ENCODE results near the gene AXIN1.

Gene AXIN1

GRCh38 chr16:297832-298231 lies 54.7 kb downstream of the AXIN1 start:
- DNase-seq (ENCODE audit: low read depth), result no peak

DNA sequence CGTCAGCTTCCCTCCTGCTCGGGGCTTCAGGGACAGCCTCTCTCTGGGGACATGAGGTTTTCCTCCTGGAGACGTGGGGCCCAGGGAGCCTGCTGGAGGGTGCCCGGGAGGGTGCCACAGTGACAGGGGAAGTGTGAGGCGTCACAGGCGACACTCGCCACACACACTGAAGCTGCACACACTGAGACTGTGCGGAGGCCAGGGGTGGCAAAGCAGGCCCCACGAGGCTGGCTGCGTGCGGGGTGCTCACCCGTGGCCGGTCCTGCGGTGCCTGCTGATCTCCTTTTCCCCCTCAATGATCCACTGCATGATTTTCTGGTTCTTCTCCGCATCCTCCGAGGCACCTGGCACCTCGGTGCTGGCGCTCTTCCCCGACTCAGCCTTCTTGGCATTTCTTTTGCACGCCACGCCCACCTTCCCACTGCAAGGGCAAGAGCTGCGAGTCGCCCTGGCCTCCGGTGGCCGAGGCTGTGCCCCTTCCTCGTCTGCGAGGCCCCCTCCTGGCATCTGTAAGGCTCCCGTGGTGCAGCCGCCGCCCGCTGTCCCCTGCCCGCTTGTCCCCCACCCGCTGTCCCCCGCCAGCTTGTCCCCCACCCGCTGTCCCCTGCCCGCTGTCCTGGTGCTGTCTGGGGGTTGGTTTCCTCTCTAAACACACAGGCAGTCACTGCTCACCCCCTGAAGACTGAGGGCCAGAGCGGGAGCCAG lies 55.6 kb downstream of the AXIN1 start:
- DNase-seq (ENCODE audit: low read depth), result no peak

- DNase-seq (ENCODE audit: low read depth), result no peak
Observed at GRCh38 chr16:296276-296675, 56.2 kb downstream of the AXIN1 start.

GRCh38 chr16:293043-293775 lies 59.3 kb downstream of the AXIN1 start:
- DNase-seq (ENCODE audit: low read depth), result no peak

DNA sequence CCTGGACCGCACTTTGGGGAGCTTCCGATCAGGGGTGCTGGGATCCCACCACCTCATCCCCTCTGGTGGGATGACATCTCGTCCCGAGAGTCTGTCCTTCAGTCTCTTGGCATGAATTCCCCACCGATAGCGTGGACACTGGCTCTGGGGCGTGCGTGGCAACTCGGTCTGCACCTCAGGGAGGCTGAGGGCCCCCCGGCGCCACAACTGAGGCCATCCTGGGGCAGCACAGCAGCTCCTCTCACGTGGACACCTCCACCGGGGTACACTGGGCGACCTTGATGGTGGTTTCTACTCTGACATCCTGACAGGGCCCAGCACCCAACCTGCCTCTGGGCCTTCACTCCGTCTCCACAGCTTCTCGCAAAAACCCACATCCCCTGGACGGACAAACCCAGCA lies 61.0 kb downstream of the AXIN1 start:
- no peak for DNase-seq (ENCODE audit: low read depth)

GRCh38 chr16:290681-291405 lies 61.7 kb downstream of the AXIN1 start:
- no peak for DNase-seq (ENCODE audit: low read depth)

DNA sequence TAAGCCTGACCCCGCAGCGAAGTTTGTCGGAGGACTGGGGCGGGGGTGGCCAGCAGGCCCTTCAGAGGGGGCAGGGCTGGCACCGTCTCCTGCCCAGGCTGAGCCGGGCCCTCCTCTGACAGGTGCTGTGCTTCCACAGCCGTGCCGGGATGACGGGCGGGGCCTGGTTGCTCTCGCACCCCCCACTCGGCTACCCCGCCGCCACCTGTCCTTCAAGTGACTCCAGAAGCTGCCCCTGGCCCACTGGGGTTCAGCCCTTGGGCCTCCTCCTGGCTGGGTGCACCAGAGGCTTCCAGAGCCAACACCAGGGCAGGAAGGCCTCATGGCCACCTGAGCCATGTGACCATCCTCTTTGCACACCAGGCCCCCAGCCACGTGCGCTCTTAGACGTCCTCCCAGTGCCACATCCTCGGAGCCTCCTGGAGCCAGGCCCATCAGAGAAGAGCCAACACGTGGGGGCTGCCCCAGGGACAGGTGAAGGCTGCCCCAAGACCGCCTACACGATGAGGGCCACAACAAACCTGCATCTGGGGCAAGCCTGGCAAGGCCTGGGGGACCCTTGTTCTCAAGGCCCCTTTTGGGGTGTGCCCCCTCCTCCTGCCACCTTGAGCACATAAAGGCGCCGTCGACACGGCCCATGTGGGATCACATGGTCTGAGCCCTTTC lies 62.4 kb downstream of the AXIN1 start:
- DNase-seq (ENCODE audit: low read depth), result no peak

DNA sequence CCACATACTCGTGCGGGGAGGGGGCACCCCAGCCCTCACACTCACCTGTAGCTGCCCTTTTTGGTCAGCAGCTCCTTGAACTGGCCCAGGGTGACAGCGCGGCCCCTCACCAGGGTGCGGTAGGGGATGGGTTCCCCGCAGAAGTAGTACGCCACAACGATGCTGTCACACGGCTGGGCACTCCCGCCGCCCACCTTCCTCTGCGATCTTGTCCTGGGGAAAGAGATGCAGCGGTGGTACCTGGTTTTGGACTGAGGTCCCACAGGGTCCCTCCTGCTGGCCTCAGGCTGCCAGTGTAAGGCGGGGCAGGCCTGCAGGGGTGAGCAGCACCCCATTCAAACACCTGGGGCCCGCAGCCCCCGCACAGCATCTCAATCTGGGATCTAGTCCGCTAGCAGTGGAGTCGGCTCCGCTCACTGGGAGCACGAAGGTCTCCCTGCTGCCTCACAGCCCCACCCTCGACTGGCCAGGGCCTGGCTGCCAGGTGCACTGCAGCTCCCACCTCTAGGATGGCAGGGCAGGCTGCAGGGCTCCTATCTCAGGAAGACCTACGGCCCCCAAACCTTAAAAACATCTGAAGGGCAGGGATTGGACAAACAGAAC lies 63.0 kb downstream of the AXIN1 start:
- DNase-seq (ENCODE audit: low read depth), result no peak

DNA sequence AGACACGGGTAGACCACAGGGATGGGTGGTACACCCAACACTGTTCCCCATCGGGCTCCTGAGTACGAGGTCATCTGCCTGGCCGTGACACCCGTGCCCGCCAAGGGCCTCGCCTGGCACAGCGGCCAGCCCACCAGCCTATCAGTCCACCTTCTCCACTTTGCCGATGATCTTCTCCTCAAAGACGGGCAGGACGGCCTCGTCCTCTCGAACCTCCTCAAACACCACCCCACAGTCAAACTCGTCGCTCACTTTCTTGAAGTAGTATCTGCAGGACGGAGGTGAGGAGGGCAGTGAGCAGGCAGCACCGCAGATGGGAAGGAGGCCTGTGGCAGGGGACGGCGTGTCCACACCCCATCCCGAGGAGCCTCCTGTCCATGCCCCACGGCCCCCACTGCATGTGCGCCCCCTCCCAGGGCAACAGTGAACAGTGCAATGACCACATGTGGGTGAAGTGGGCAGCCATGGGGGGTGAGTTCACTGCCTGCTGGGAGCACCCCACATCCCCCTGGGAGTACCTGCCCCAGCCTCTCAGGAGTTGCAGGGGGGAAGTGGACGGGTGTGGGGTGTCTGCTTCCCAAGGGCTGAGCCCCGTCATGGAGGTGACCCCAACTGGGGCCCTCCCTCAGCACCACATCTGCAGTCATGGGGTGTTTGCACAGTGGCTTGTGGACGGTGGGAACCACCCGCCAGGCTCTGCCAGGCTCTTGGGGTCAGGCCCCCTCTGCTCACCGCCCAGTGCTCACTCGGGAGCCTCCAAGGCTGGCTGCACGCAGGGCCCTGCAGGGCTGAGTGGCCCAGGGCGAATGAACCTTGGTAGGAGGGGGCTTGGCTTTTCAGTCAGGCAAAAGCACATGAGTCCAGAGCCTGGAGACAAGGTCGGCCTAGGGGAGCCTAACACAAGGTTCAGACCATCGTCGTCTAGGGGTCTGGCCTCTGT lies 64.3 kb downstream of the AXIN1 start:
- DNase-seq (ENCODE audit: low read depth), result no peak

DNA sequence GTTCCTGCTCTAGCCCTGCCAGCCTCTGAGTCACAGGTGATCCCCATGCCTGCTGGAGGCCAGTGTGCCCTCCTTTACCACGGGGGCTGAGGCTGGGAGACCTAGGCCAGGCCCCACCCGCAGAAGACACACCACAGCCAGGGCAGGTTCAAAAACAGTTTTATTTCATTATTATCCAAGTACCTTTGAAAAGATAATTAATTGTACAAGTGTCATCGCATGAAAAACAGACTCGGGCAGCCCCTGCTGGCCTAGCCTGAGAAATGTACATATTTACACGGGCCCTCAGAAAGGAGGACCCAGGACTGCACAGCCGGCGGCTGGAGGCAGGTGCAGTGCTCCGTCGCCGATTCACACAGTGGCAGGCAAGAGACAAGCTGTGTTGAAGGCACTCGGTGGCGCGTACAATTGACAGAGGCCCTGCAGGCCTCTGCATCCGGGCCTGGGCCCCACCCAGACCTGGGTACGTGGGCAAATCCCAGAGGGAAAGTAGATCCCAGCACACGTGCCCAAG lies 65.2 kb downstream of the AXIN1 start:
- no peak for DNase-seq (ENCODE audit: low read depth)

GRCh38 chr16:286491-287297 lies 65.8 kb downstream of the AXIN1 start:
- no peak for DNase-seq (ENCODE audit: low read depth)

DNA sequence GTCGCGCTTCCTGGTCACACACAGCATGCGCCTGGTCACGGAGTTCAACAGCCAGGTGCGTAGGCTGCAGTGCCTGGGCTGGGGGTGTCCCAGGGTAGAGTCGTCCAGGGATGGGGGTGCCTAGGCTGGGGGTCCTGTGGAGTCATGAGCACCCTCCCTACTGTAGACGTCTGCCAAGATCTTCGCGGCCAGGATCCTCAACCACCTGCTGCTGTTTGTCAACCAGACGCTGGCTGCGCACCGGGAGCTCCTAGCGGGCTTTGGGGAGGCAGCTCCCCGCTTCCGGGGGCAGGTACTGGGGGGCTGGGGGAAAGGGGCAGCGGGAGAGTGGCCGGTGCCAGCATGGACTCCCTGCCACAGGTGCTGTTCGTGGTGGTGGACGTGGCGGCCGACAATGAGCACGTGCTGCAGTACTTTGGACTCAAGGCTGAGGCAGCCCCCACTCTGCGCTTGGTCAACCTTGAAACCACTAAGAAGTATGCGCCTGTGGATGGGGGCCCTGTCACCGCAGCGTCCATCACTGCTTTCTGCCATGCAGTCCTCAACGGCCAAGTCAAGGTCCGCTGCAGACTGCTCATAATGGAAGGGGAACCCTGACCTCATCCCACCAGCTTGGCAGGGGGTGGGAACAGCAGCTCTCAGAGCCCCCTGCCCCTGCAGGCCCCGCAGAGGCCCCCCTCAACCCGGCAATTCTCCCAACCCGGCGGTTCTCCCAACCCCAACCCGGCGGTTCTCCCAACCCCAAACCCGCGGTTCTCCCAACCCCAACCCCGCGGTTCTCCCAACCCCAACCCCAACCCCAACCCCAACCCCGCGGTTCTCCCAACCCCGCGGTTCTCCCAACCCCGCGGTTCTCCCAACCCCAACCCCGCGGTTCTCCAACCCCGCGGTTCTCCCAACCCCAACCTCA lies 67.1 kb downstream of the AXIN1 start:
- DNase-seq (ENCODE audit: low read depth), result no peak

- DNase-seq (ENCODE audit: low read depth), result no peak
Observed at GRCh38 chr16:284204-285120, 68.1 kb downstream of the AXIN1 start.

- no peak for DNase-seq (ENCODE audit: low read depth)
Observed at GRCh38 chr16:283033-283805, 69.3 kb downstream of the AXIN1 start, which contains the start of gene PDIA2. TSS of gene PDIA2 (plus strand) at chr16:283164. CDS start at chr16:283170, 6 bp downstream.

GRCh38 chr16:282491-282890 lies 70.0 kb downstream of the AXIN1 start:
- no peak for DNase-seq (ENCODE audit: low read depth)

- DNase-seq (ENCODE audit: low read depth), result no peak
Observed at GRCh38 chr16:281660-282255, 70.8 kb downstream of the AXIN1 start.

Measured in T-helper 22 cell (primary cell).